BJ (cell line): Measurements from ENCODE around the gene TMEM255B. TPM values are rescaled to one million over a fixed set of nuclear protein-coding genes. Genes with fewer than 3 reads are reported as not detected.
"Not testable (repeated sequence)": the region's sequence is repeated elsewhere in the genome, so short reads cannot be mapped to it uniquely, and the experiment has no call there.

Experiments used
- CTCF ChIA-PET: fragments of 350-600 bp; formaldehyde crosslinking; extraction: SDS; loops from one replicate; lab custom pipeline; 2021; ENCODE audit warnings: antibody characterized with exemption, inconsistent platforms; lab: Yijun Ruan, JAX
- POLR2A ChIA-PET: fragments of 300-600 bp; sonication (Branson Sonifier 250); formaldehyde crosslinking; extraction: SDS; loops from one replicate; lab custom pipeline; 2021; ENCODE audit warnings: antibody characterized with exemption; lab: Charles Lee
- DNase-seq: peaks from one replicate; pipeline ENCODE4 v3.0.0-alpha.2; 2011; ENCODE audit warnings: low read depth
- H3K27me3 ChIP-seq: 2 replicates; pipeline ENCODE4 v1.6.0; 2011; ENCODE audit warnings: low read length; ENCODE audit not compliant: control insufficient read depth, insufficient read depth
- H3K36me3 ChIP-seq: 2 replicates; pipeline ENCODE4 v1.5.1; 2011; ENCODE audit warnings: low read length; ENCODE audit not compliant: control insufficient read depth, insufficient read depth
- H3K4me3 ChIP-seq: 2 replicates; pipeline ENCODE4 v1.5.1; 2011; ENCODE audit warnings: low read depth, mild to moderate bottlenecking, control low read depth, low read length
- polyA plus RNA-seq: library from polyadenylated mRNA; depleted of rRNA; stranded (reverse); fragments of >200 nt; gene quantifications from 2 replicates; pipeline ENCODE4 v1.2.3, GENCODE V29; 2011
- TF ChIP-seq, protein P1 (sequence below): IDR thresholded peaks from 2 replicates; pipeline ENCODE4 v1.5.1; 2011; ENCODE audit warnings: low read depth, mild to moderate bottlenecking, control low read depth, inconsistent platforms, low read length, moderate library complexity; ENCODE audit not compliant: insufficient read depth

TMEM255B gene
- polyA plus RNA-seq, 1 experiment = 1.9 TPM

DNA sequence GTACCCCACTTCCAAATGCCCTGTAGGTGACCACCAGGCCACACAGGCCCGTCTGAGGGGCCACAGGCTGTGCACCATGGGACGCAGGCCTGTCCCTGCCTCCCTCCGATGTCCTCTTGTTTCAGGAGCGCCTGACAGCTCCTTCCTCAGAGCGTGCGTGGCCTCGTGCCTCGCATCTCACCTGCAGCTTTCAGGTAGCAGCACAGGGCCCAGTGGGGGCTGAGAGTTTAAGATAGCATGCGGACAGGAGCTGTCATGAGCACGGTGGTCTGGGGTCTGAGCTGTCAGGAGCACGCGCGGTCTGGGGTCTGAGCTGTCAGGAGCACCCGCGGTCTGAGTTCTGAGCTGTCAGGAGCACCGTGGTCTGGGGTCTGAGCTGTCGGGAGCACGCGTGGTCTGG lies 64.7 kb downstream of the TMEM255B start:
- ChIA-PET CTCF (interaction anchor here (5.0 kb wide), 1 partner anchor 123 kb away, joined by 31 read pairs; no protein-coding TSS in a partner anchor), POLR2A (no interaction called here)
- no peak overlapping the region for H3K4me3 ChIP-seq
- H3K27me3 ChIP-seq = no peaks in the 10 kb centered on the region
- no peak for DNase-seq
- peaks cover 48% of the 10 kb centered on the region for H3K36me3 ChIP-seq
- TF ChIP-seq, protein P1, sequence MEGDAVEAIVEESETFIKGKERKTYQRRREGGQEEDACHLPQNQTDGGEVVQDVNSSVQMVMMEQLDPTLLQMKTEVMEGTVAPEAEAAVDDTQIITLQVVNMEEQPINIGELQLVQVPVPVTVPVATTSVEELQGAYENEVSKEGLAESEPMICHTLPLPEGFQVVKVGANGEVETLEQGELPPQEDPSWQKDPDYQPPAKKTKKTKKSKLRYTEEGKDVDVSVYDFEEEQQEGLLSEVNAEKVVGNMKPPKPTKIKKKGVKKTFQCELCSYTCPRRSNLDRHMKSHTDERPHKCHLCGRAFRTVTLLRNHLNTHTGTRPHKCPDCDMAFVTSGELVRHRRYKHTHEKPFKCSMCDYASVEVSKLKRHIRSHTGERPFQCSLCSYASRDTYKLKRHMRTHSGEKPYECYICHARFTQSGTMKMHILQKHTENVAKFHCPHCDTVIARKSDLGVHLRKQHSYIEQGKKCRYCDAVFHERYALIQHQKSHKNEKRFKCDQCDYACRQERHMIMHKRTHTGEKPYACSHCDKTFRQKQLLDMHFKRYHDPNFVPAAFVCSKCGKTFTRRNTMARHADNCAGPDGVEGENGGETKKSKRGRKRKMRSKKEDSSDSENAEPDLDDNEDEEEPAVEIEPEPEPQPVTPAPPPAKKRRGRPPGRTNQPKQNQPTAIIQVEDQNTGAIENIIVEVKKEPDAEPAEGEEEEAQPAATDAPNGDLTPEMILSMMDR = no peak

DNA sequence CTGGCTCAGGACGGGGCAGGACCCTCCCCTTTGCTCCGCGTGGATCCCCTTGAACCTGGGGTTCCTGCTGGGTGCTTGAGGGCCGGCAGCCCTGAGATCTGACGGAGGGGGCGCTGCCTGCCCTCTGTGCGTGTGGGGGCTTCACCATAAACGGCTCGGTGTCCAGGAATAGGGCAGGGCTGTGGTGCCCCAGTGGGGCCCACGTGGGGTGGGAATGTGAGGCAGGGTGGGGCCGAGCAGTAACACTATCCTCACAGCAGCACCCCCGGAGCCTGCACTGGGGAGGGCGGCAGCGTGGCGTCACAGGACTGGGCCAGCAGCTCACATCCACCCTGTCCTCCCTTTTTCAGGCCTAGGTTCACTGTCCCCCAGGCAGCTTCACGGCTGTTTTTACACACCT lies 66.8 kb downstream of the TMEM255B start:
- CTCF ChIA-PET = no interaction called here
- H3K27me3 ChIP-seq = no peaks in the 10 kb centered on the region
- TF ChIP-seq, protein P1 = no peak
- peaks cover 53% of the 10 kb centered on the region for H3K36me3 ChIP-seq
- no peak for DNase-seq
- POLR2A ChIA-PET = no interaction called here
- no peak overlapping the region for H3K4me3 ChIP-seq

DNA sequence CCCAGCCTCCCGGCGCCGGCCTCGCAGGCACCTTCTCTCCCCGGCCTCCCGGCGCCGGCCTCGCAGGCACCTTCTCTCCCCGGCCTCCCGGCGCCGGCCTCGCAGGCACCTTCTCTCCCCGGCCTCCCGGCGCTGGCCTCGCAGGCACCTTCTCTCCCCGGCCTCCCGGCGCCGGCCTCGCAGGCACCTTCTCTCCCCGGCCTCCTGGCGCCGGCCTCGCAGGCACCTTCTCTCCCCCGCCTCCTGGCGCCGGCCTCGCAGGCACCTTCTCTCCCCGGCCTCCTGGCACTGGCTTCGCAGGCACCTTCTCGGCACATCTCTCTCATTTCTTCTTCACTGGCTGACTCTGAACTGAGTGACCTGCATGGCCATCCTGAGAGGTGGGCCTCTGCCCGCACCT lies 67.4 kb downstream of the TMEM255B start:
- H3K4me3 ChIP-seq, POLR2A ChIA-PET, CTCF ChIA-PET, DNase-seq, H3K27me3 ChIP-seq: not testable (repeated sequence)
- peaks cover 58% of the 10 kb centered on the region for H3K36me3 ChIP-seq

DNA sequence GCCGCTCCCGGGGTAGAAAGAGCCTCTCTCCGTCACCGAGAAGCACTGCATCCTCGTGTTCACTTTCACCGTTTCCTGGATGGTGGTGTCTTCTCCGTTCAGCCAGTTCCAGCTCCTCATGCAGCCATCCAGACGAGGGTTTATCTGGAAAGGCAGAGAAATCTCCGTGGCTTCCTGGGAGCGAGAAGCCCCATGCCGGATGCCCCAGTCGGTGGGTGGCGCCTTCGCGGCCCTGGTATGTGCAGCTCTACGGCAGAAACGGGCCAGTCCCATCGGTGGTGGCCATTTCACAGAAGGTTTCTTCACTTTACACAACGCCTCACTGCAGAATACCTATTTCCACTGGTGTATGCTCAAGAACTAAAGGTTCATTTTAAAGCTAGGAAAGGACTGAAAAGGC lies 68.0 kb downstream of the TMEM255B start:
- DNase-seq = no peak
- POLR2A ChIA-PET = no interaction called here
- Histone ChIP-seq H3K4me3 (no peak overlapping the region), H3K27me3 (no peaks in the 10 kb centered on the region), H3K36me3 (peaks cover 56% of the 10 kb centered on the region)
- TF ChIP-seq, protein P1 = no peak
- CTCF ChIA-PET = no interaction called here

DNA sequence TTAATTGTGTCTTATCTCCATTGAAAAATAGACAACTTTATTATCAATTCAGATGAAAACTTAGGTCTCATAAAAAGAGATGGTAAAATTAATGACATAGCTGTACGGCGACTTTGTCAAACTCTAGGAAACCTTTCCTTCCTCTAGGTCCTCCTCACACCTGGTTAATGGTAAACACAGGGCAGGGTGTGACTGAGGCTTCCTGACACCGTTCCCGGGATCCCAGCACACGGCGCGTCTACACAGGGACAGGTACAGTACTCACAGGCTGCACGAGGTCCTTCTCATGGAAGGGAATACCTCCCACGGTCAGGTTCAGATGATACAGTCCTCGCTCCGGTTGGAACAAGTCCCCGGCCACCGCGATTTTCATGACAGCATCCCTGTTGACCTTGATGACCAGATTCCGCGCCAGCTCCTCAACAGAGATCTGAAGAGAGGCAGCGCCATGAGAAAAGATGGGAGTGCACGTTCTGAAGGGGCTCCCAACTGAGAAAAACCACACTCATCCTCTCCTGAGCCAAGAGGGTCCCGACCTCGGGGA lies 69.3 kb downstream of the TMEM255B start:
- H3K27me3 ChIP-seq = no peaks in the 10 kb centered on the region
- H3K4me3 ChIP-seq = no peak overlapping the region
- TF ChIP-seq, protein P1 = no peak
- no peak for DNase-seq
- POLR2A ChIA-PET = no interaction called here
- CTCF ChIA-PET = no interaction called here
- peaks cover 55% of the 10 kb centered on the region for H3K36me3 ChIP-seq

DNA sequence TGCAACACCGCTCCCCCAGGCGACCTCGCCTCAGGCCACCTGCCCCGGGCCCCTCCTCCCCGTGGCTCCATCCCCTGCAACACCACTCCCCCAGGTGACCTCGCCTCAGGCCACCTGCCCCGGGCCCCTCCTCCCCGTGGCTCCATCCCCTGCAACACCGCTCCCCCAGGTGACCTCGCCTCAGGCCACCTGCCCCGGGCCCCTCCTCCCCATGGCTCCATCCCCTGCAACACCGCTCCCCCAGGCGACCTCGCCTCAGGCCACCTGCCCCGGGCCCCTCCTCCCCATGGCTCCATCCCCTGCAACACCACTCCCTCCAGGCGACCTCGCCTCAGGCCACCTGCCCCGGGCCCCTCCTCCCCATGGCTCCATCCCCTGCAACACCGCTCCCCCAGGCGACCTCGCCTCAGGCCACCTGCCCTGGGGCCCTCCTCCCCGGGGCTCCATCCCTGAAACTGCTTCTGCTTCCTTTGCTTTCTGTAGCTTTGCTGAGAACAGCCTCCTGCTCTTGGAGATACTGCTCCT lies 71.5 kb downstream of the TMEM255B start:
- DNase-seq, H3K27me3 ChIP-seq, H3K4me3 ChIP-seq, POLR2A ChIA-PET: not testable (repeated sequence)
- peaks cover 61% of the 10 kb centered on the region for H3K36me3 ChIP-seq
- CTCF ChIA-PET = interaction anchor here (1.9 kb wide), 1 partner anchor 116 kb away, joined by 7 read pairs; no protein-coding TSS in a partner anchor
